GM12864 (cell line): ENCODE measurements around the gene HMGCLL1.

Experiments used
- DNase-seq: peaks from one replicate; pipeline ENCODE4 v3.0.0-alpha.2; 2011; ENCODE audit warnings: low read depth
- H3K4me3 ChIP-seq: 2 replicates; pipeline ENCODE4 v1.5.1; 2011; ENCODE audit warnings: mild to moderate bottlenecking, low read depth, low read length, control low read depth
- CTCF ChIP-seq: IDR thresholded peaks from 2 replicates; pipeline ENCODE4 v1.5.1; 2011; ENCODE audit warnings: low read depth, mild to moderate bottlenecking, moderate library complexity, low read length, control low read depth, inconsistent platforms; ENCODE audit errors: missing control alignments

The HMGCLL1 gene

GRCh38 chr6:55516736-55517135 is 62.3 kb downstream of the HMGCLL1 start:
- H3K4me3 ChIP-seq, result no peak overlapping the region
- DNase-seq, result no peak
- TF ChIP-seq CTCF, result no peak

GRCh38 chr6:55512904-55513303 is 66.1 kb downstream of the HMGCLL1 start:
- no peak for DNase-seq
- peak; percentile 20 for TF ChIP-seq CTCF
- no peak overlapping the region for H3K4me3 ChIP-seq

- DNase-seq, result no peak
- H3K4me3 ChIP-seq, result no peak overlapping the region
- no peak for TF ChIP-seq CTCF
These were observed 67.7 kb downstream of the HMGCLL1 start for GRCh38 chr6:55511122-55511800.

GRCh38 chr6:55499591-55499990 is 79.4 kb downstream of the HMGCLL1 start:
- TF ChIP-seq CTCF, result no peak
- no peak for DNase-seq
- no peak overlapping the region for H3K4me3 ChIP-seq

- H3K4me3 ChIP-seq, result no peak overlapping the region
- TF ChIP-seq CTCF, result no peak
- DNase-seq, result no peak
These were observed 81.3 kb downstream of the HMGCLL1 start for GRCh38 chr6:55497694-55498093.

- no peak for TF ChIP-seq CTCF
- DNase-seq, result no peak
- H3K4me3 ChIP-seq, result no peak overlapping the region
These were observed 82.8 kb downstream of the HMGCLL1 start for GRCh38 chr6:55496201-55496600.

GRCh38 chr6:55495277-55495676 is 83.7 kb downstream of the HMGCLL1 start:
- H3K4me3 ChIP-seq, result no peak overlapping the region
- DNase-seq, result no peak
- TF ChIP-seq CTCF, result no peak
